Measurements from ENCODE around the gene FBP1. TPM values are rescaled to one million over a fixed set of nuclear protein-coding genes. Genes with fewer than 3 reads are reported as not detected.

FBP1 gene
- total RNA-seq, 1 donor from 2014 or later: 5.3 TPM

- H3K4me3 Mint-ChIP-seq: no peak overlapping the region
- peaks cover 45% of the 10 kb centered on the region for H3K4me1 Mint-ChIP-seq
- no peak for TF ChIP-seq CTCF (IDR thresholded peaks at IDR 0.05; ENCODE audit: unreplicated experiment)
- DNase-seq (ENCODE audit: low spot score in 2 of 2, unreplicated experiment in 2 of 2): no peak
- no peaks in the 10 kb centered on the region for H3K36me3 Mint-ChIP-seq
- no peak overlapping the region for H3K27ac Mint-ChIP-seq
- H3K27me3 Mint-ChIP-seq (ENCODE audit: low read depth): no peaks in the 10 kb centered on the region
- no peaks in the 10 kb centered on the region for H3K9me3 Mint-ChIP-seq
These were observed 9.0 kb downstream of the FBP1 start for GRCh38 chr9:94630281-94630680.

GRCh38 chr9:94627287-94627686, 12.0 kb downstream of the FBP1 start:
- H3K9me3 Mint-ChIP-seq: no peaks in the 10 kb centered on the region
- H3K4me3 Mint-ChIP-seq: no peak overlapping the region
- TF ChIP-seq CTCF (IDR thresholded peaks at IDR 0.05; ENCODE audit: unreplicated experiment): no peak
- H3K4me1 Mint-ChIP-seq: peaks cover 40% of the 10 kb centered on the region
- no peak overlapping the region for H3K27ac Mint-ChIP-seq
- DNase-seq (ENCODE audit: low spot score in 2 of 2, unreplicated experiment in 2 of 2): no peak
- H3K27me3 Mint-ChIP-seq (ENCODE audit: low read depth): no peaks in the 10 kb centered on the region
- H3K36me3 Mint-ChIP-seq: no peaks in the 10 kb centered on the region

- no peak for DNase-seq (ENCODE audit: low spot score in 2 of 2, unreplicated experiment in 2 of 2)
- Mint-ChIP-seq H3K4me1 (peaks cover 25% of the 10 kb centered on the region), H3K27ac (no peak overlapping the region), H3K27me3 (ENCODE audit: low read depth) (no peaks in the 10 kb centered on the region), H3K4me3 (no peak overlapping the region), H3K36me3 (no peaks in the 10 kb centered on the region), H3K9me3 (no peaks in the 10 kb centered on the region)
- TF ChIP-seq CTCF (IDR thresholded peaks at IDR 0.05; ENCODE audit: unreplicated experiment): no peak
These were observed 13.5 kb downstream of the FBP1 start for GRCh38 chr9:94625835-94626234.

GRCh38 chr9:94624629-94625028, 14.7 kb downstream of the FBP1 start:
- H3K36me3 Mint-ChIP-seq: no peaks in the 10 kb centered on the region
- DNase-seq (ENCODE audit: low spot score in 2 of 2, unreplicated experiment in 2 of 2): no peak
- H3K4me1 Mint-ChIP-seq: peaks cover 18% of the 10 kb centered on the region
- H3K27me3 Mint-ChIP-seq (ENCODE audit: low read depth): no peaks in the 10 kb centered on the region
- H3K9me3 Mint-ChIP-seq: no peaks in the 10 kb centered on the region
- peak overlapping the region; percentile 47 for H3K27ac Mint-ChIP-seq
- TF ChIP-seq CTCF (IDR thresholded peaks at IDR 0.05; ENCODE audit: unreplicated experiment): no peak
- H3K4me3 Mint-ChIP-seq: no peak overlapping the region

GRCh38 chr9:94623253-94623652, 16.1 kb downstream of the FBP1 start:
- Mint-ChIP-seq H3K27ac (no peak overlapping the region), H3K4me1 (peaks cover 25% of the 10 kb centered on the region), H3K36me3 (no peaks in the 10 kb centered on the region), H3K9me3 (no peaks in the 10 kb centered on the region), H3K27me3 (ENCODE audit: low read depth) (no peaks in the 10 kb centered on the region), H3K4me3 (no peak overlapping the region)
- no peak for TF ChIP-seq CTCF (IDR thresholded peaks at IDR 0.05; ENCODE audit: unreplicated experiment)
- DNase-seq (ENCODE audit: low spot score in 2 of 2, unreplicated experiment in 2 of 2): no peak

Data from mesothelial cell of epicardium (in vitro differentiated cells).